ENCODE measurements around the gene TPPP. TPM values are rescaled to one million over a fixed set of nuclear protein-coding genes. Genes with fewer than 3 reads are reported as not detected.

TPPP gene
- total and polyA plus RNA-seq, 5 donors, result 12.2 to 30.1 (median 18.7) TPM

GRCh38 chr5:652773-653350 lies 40.3 kb downstream of the TPPP start:
- WGBS, result 95% methylated on average over 11 of the region's 11 CpGs
- Histone ChIP-seq H3K4me1 (ENCODE audit: control insufficient read depth, insufficient read depth, low read length) (no peaks in the 10 kb centered on the region), H3K27me3 (ENCODE audit: control insufficient read depth, insufficient read depth) (no peaks in the 10 kb centered on the region), H3K9me3 (ENCODE audit: control insufficient read depth, low read length) (peaks cover 2% of the 10 kb centered on the region), H3K4me3 (ENCODE audit: low read length) (no peak overlapping the region), H3K27ac (ENCODE audit: low read length) (no peak overlapping the region)
- intact Hi-C loops (cut with DNase I), result no loop called here
- DNase-seq (peak in 1 of 3 donors; percentile 46), ATAC-seq (peak in 1 of 2 donors; percentile 31)

DNA sequence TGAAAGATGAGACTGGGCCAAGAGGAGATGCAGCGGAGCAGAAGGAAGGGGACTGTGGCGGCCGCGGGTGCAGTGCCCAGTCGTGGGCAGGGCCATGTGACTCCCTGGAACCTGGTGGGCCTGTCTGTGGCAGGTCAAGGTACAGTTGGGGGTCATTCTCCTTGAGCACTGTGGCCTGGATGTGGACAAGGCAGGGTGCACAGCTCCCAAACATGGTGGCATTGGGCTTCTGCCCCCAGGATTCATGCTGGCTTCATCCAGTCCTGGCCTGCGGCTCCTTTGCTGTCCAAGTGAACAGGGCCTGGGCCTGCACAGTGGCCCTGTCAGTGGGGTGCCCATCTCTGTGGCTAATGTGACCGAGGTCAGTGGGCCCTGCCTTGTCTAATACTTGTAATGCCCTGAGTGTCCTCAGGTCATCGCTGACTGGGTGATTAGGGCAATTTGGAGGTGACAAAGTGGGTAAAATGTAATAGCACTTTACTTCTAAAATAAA lies 41.1 kb downstream of the TPPP start:
- Histone ChIP-seq H3K9me3 (ENCODE audit: control insufficient read depth, low read length) (peaks cover 2% of the 10 kb centered on the region), H3K27me3 (ENCODE audit: control insufficient read depth, insufficient read depth) (no peaks in the 10 kb centered on the region), H3K4me1 (ENCODE audit: control insufficient read depth, insufficient read depth, low read length) (no peaks in the 10 kb centered on the region), H3K27ac (ENCODE audit: low read length) (no peak overlapping the region), H3K4me3 (ENCODE audit: low read length) (no peak overlapping the region)
- DNase-seq, result no peak
- intact Hi-C loops (cut with DNase I), result no loop called here
- 96% methylated on average over 8 of the region's 8 CpGs for WGBS
- ATAC-seq, result peak; percentile 21 to 47

- Histone ChIP-seq H3K27me3 (ENCODE audit: control insufficient read depth, insufficient read depth) (no peaks in the 10 kb centered on the region), H3K4me3 (ENCODE audit: low read length) (no peak overlapping the region), H3K4me1 (ENCODE audit: control insufficient read depth, insufficient read depth, low read length) (no peaks in the 10 kb centered on the region), H3K27ac (ENCODE audit: low read length) (no peak overlapping the region), H3K9me3 (ENCODE audit: control insufficient read depth, low read length) (peaks cover 2% of the 10 kb centered on the region)
- DNase-seq (peak in 1 of 3 donors; percentile 33), ATAC-seq (no peak)
- WGBS, result 90% methylated on average over 16 of the region's 16 CpGs
- intact Hi-C loops (cut with DNase I), result no loop called here
Measured at GRCh38 chr5:651296-652022, 41.7 kb downstream of the TPPP start.

DNA sequence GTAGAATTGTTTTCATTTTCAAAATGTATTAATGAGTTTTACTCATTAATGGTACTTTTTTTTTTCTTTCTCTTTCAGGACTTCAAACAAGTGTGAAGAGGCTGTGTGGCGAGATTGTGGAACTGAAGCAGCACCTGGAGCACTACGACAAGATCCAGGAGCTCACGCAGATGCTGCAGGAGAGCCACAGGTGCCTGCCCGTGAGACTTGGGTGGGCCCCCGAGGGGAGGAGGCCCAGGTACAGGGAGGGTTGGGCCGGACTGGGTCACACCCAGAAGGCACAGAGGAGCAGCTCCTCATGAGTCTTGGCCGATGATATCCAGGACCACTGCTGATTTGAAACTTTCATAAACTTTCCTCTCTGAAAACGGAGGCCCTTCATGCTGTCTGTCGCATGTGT lies 45.4 kb downstream of the TPPP start:
- DNase-seq (peak in 1 of 3 donors; percentile 28), ATAC-seq (no peak)
- Histone ChIP-seq H3K27ac (ENCODE audit: low read length) (no peak overlapping the region), H3K27me3 (ENCODE audit: control insufficient read depth, insufficient read depth) (no peaks in the 10 kb centered on the region), H3K4me3 (ENCODE audit: low read length) (no peak overlapping the region), H3K4me1 (ENCODE audit: control insufficient read depth, insufficient read depth, low read length) (no peaks in the 10 kb centered on the region), H3K9me3 (ENCODE audit: control insufficient read depth, low read length) (no peaks in the 10 kb centered on the region)
- WGBS, result 97% methylated on average over 9 of the region's 9 CpGs
- intact Hi-C loops (cut with DNase I), result no loop called here

DNA sequence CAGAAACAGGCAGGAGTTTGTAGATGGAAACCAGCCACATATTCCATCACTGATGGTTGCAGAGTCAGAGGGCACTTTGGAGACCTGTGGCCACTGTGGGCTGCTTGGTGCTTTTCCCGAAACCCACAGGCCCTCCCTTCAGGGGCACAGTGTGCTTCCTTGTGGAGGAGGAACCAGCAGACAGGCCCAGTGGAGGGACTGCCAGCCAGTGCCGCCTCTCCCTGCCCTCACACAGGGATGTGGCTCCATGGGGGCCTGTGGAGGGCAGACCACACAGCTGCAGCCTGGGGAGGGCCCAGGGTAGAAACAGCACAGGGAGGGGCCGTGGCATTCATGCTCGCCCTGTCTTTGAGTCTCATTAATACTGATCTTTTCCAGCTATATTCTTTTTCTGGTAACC lies 45.8 kb downstream of the TPPP start:
- no peak overlapping the region for H3K4me3 ChIP-seq (ENCODE audit: low read length)
- H3K27me3 ChIP-seq (ENCODE audit: control insufficient read depth, insufficient read depth), result no peaks in the 10 kb centered on the region
- no peaks in the 10 kb centered on the region for H3K9me3 ChIP-seq (ENCODE audit: control insufficient read depth, low read length)
- intact Hi-C loops (cut with DNase I), result no loop called here
- ATAC-seq (peak in 1 of 2 donors; percentile 29), DNase-seq (peak in 2 of 3 donors; percentile 25)
- no peaks in the 10 kb centered on the region for H3K4me1 ChIP-seq (ENCODE audit: control insufficient read depth, insufficient read depth, low read length)
- H3K27ac ChIP-seq (ENCODE audit: low read length), result no peak overlapping the region
- 95% methylated on average over 4 of the region's 4 CpGs for WGBS

- ATAC-seq, result no peak
- intact Hi-C loops (cut with DNase I), result no loop called here
- H3K4me1 ChIP-seq (ENCODE audit: control insufficient read depth, insufficient read depth, low read length), result no peaks in the 10 kb centered on the region
- H3K9me3 ChIP-seq (ENCODE audit: control insufficient read depth, low read length), result no peaks in the 10 kb centered on the region
- peak in 1 of 3 donors; percentile 40 for DNase-seq
- no peak overlapping the region for H3K4me3 ChIP-seq (ENCODE audit: low read length)
- WGBS, result 94% methylated on average over 18 of the region's 18 CpGs
- H3K27me3 ChIP-seq (ENCODE audit: control insufficient read depth, insufficient read depth), result no peaks in the 10 kb centered on the region
- no peak overlapping the region for H3K27ac ChIP-seq (ENCODE audit: low read length)
Measured at GRCh38 chr5:646396-647201, 46.6 kb downstream of the TPPP start.

GRCh38 chr5:645421-645820 lies 47.7 kb downstream of the TPPP start:
- H3K9me3 ChIP-seq (ENCODE audit: control insufficient read depth, low read length), result no peaks in the 10 kb centered on the region
- 96% methylated on average over 13 of the region's 13 CpGs for WGBS
- no peak for ATAC-seq
- no peaks in the 10 kb centered on the region for H3K4me1 ChIP-seq (ENCODE audit: control insufficient read depth, insufficient read depth, low read length)
- peak in 1 of 3 donors; percentile 33 for DNase-seq
- H3K27me3 ChIP-seq (ENCODE audit: control insufficient read depth, insufficient read depth), result no peaks in the 10 kb centered on the region
- no peak overlapping the region for H3K27ac ChIP-seq (ENCODE audit: low read length)
- H3K4me3 ChIP-seq (ENCODE audit: low read length), result no peak overlapping the region
- intact Hi-C loops (cut with DNase I), result no loop called here

DNA sequence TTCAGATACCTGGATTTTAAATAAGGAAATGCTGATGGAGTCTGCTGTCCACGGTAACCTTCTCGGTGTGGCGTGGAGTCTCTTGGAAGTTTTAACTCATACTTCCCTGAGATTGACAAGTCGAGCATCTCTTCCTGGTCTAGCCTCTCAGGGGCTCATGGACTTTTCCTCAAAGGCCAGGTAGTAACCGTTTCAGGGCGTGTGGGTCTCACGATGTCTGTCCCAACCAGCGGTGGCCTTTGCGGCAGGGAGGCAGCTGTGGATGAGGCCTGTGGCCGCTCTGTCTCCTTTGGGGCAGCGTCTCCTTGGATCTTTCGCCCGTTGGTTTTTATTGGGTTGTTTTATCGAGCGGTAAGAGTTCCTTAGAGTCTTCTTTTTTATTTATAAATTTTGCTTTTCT lies 48.2 kb downstream of the TPPP start:
- H3K4me3 ChIP-seq (ENCODE audit: low read length), result no peak overlapping the region

DNA sequence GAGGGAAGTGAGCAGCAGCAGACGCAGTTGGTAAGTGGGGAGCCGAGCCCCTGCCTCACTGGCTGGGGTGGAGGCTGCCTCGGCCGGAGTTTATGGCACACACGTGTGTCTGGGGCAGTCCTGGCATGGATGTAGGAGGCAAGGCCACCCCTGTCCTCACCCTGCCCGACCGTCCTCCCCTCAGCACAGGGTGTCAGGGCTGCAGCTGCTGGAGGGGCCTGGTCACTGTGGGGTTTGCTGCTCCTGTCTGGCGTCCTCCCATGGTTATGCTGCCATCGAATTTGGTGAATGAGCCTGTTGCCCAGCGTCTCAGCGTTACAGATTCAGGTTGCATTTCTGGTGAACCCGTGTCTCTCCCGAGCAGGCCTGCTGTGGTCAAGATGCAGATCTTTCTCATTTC lies 48.6 kb downstream of the TPPP start:
- Histone ChIP-seq H3K27me3 (ENCODE audit: control insufficient read depth, insufficient read depth) (no peaks in the 10 kb centered on the region), H3K4me3 (ENCODE audit: low read length) (no peak overlapping the region), H3K9me3 (ENCODE audit: control insufficient read depth, low read length) (no peaks in the 10 kb centered on the region), H3K4me1 (ENCODE audit: control insufficient read depth, insufficient read depth, low read length) (no peaks in the 10 kb centered on the region), H3K27ac (ENCODE audit: low read length) (no peak overlapping the region)
- ATAC-seq (no peak), DNase-seq (no peak)
- intact Hi-C loops (cut with DNase I), result no loop called here
- WGBS, result 91% methylated on average over 13 of the region's 13 CpGs

More for the DNA sequence above, 48.2 kb downstream of the TPPP start:
- DNase-seq (no peak), ATAC-seq (no peak)
- Histone ChIP-seq H3K9me3 (ENCODE audit: control insufficient read depth, low read length) (no peaks in the 10 kb centered on the region), H3K4me1 (ENCODE audit: control insufficient read depth, insufficient read depth, low read length) (no peaks in the 10 kb centered on the region), H3K27ac (ENCODE audit: low read length) (no peak overlapping the region), H3K27me3 (ENCODE audit: control insufficient read depth, insufficient read depth) (no peaks in the 10 kb centered on the region)
- intact Hi-C loops (cut with DNase I), result no loop called here
- 95% methylated on average over 15 of the region's 15 CpGs for WGBS

GRCh38 chr5:643811-644271 lies 49.3 kb downstream of the TPPP start:
- WGBS, result 90% methylated on average over 11 of the region's 11 CpGs
- DNase-seq (no peak), ATAC-seq (no peak)
- no peaks in the 10 kb centered on the region for H3K27me3 ChIP-seq (ENCODE audit: control insufficient read depth, insufficient read depth)
- no peaks in the 10 kb centered on the region for H3K4me1 ChIP-seq (ENCODE audit: control insufficient read depth, insufficient read depth, low read length)
- H3K4me3 ChIP-seq (ENCODE audit: low read length), result no peak overlapping the region
- intact Hi-C loops (cut with DNase I), result no loop called here
- H3K9me3 ChIP-seq (ENCODE audit: control insufficient read depth, low read length), result no peaks in the 10 kb centered on the region
- no peak overlapping the region for H3K27ac ChIP-seq (ENCODE audit: low read length)

DNA sequence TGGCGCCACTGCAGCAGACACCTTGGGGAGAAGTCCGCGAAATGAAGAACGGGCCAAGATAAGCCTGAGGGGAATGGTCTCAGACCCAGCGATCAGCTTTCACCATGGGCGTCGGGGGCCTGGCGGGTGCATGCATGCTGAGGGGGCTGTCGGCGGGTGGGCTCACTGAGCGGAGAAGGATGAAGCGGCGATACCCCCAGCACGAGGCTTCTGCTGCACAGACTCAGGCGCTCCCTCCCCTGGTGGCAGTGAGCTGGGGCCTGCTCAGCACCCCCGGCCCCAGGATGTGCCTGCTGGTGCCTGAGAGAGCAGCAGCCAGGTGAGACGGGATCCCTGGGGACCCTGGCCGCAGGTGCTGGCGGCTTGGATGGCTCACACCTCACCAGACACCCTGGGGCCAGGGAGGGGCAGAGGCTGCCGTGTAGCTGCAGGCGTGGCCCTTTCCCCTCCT lies 49.8 kb downstream of the TPPP start:
- no peak for DNase-seq
- no peak overlapping the region for H3K27ac ChIP-seq (ENCODE audit: low read length)
- WGBS, result 94% methylated on average over 21 of the region's 21 CpGs
- intact Hi-C loops (cut with DNase I), result no loop called here
- H3K4me3 ChIP-seq (ENCODE audit: low read length), result no peak overlapping the region
- no peaks in the 10 kb centered on the region for H3K27me3 ChIP-seq (ENCODE audit: control insufficient read depth, insufficient read depth)
- peak in 1 of 2 donors; percentile 8 for ATAC-seq
- H3K9me3 ChIP-seq (ENCODE audit: control insufficient read depth, low read length), result no peaks in the 10 kb centered on the region
- no peaks in the 10 kb centered on the region for H3K4me1 ChIP-seq (ENCODE audit: control insufficient read depth, insufficient read depth, low read length)

Data from right cardiac atrium (tissue), 5 donors.